ENCODE measurements around the gene ARL2BP. TPM values are rescaled to one million over a fixed set of nuclear protein-coding genes. Genes with fewer than 3 reads are reported as not detected.
A peak's percentile ranks its signal among the peaks of the same experiment; 100 is the strongest.
"Not testable (repeated sequence)": the region's sequence is repeated elsewhere in the genome, so short reads cannot be mapped to it uniquely, and the experiment has no call there.

ARL2BP gene
- polyA plus RNA-seq (2013, experiment 1 of 2) = 71.3 TPM
- polyA plus RNA-seq (2013, experiment 2 of 2) = 71.8 TPM

DNA sequence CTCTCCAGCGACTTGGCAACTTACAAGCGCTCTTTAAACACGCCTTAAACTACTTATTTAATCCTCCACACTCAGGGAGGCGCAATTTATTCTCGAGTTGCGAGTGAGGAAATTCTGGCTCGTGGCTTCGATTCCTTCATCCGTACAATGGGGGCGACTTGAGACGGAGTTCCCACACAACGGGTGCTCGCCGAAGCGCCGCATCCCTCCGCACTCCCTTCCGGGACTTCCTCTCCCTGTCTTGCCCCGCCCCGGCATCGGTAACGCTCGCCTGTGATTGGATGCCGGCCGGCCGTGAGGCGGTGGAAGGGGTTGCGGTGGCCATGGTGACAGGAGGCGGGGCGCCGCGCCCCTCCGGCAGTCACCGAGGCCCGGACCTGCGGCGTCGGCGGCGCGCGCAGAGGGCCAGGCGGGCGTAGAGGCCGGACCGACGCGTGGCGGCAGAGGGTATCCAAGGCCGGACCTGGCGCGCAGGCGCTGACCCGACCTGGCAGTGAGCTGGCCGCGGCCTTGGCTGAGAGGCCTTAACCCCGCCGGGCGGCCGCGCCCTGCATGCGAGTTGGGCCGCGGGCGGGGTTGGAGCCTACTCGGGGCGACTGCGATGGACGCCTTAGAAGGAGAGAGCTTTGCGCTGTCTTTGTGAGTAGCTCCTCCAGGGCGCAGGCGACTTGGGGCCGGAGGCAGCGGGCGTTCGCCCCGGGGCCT, at the start of gene ARL2BP:
TSS of gene ARL2BP (plus strand) at position 493 of the 705 bp plus-strand sequence. CDS start at position 602, 109 bp downstream.
- H3K4me1 ChIP-seq (ENCODE audit: control insufficient read depth, insufficient read depth, low read length, poor library complexity, severe bottlenecking) = peaks cover 6% of the 10 kb centered on the region
- H3K4me3 ChIP-seq (ENCODE audit: extremely low read depth, insufficient read depth, low read length, poor library complexity, severe bottlenecking) = peak within 1 kb of the TSS; percentile 81
- peak within 1 kb of the TSS; percentile 86 for H3K27ac ChIP-seq (ENCODE audit: low read depth, low read length, severe bottlenecking)
- 0 to 1% methylated on average over 41 to 53 of the region's 77 CpGs for WGBS, 2 experiments (ENCODE audit: insufficient coverage in 2 of 2)
- peaks cover 45% of the 10 kb centered on the region for H3K36me3 ChIP-seq (ENCODE audit: control insufficient read depth, insufficient read depth, low read length)
- no peaks in the 10 kb centered on the region for H3K9me3 ChIP-seq (ENCODE audit: control insufficient read depth, low read length)

DNA sequence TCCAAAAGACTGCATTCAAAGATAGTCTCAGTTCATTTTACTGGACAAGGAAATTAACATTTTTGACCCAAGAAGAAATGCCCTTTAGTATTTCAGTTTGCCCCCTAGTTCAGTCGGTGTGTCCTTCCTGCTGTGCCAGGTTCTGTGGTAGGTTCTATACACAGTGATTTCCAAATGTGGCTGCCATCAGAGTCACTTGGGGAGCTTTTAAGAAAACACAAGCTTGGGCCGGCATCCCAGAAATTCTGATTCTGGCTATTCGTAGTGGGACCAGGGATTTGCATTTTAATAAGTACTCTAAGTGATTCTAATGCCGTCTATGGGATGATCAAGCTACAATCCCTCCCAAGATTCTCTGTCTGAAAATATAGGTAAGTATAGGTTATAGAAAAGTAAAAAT, 48.8 kb upstream of the ARL2BP start:
- peaks cover 25% of the 10 kb centered on the region for H3K36me3 ChIP-seq (ENCODE audit: control insufficient read depth, insufficient read depth, low read length)
- no peaks in the 10 kb centered on the region for H3K9me3 ChIP-seq (ENCODE audit: control insufficient read depth, low read length)
- H3K4me1 ChIP-seq (ENCODE audit: control insufficient read depth, insufficient read depth, low read length, poor library complexity, severe bottlenecking) = peaks cover 47% of the 10 kb centered on the region
- WGBS, 2 experiments (ENCODE audit: insufficient coverage in 2 of 2) = 80 to 92% methylated on average over 1 to 2 of the region's 4 CpGs
- H3K27ac ChIP-seq (ENCODE audit: low read depth, low read length, severe bottlenecking) = no peak overlapping the region
- H3K4me3 ChIP-seq (ENCODE audit: extremely low read depth, insufficient read depth, low read length, poor library complexity, severe bottlenecking) = no peak overlapping the region

DNA sequence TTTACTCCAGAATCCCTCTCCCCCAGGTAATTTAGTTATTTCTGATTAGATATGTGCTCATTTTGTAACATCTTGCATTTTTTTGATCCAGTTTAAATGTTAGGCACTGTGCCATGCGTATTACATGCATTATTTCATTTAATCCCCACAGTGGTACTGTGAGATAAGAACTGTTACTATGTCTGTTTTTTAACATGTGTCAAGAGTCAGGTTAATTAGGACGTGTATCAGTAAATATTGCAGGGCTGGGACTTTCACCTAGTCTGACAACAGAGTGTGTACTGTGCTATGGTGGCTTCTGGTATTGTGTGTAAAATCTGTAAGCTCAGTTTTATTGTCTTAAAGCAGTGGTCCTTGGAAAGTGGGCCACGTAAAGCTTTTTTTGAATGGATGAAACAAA, 48.3 kb upstream of the ARL2BP start:
- Histone ChIP-seq H3K4me3 (ENCODE audit: extremely low read depth, insufficient read depth, low read length, poor library complexity, severe bottlenecking) (no peak overlapping the region), H3K4me1 (ENCODE audit: control insufficient read depth, insufficient read depth, low read length, poor library complexity, severe bottlenecking) (peaks cover 42% of the 10 kb centered on the region), H3K27ac (ENCODE audit: low read depth, low read length, severe bottlenecking) (no peak overlapping the region), H3K9me3 (ENCODE audit: control insufficient read depth, low read length) (no peaks in the 10 kb centered on the region), H3K36me3 (ENCODE audit: control insufficient read depth, insufficient read depth, low read length) (peaks cover 25% of the 10 kb centered on the region)
- 74 to 83% methylated on average over 1 to 2 of the region's 3 CpGs for WGBS, 2 experiments (ENCODE audit: insufficient coverage in 2 of 2)

DNA sequence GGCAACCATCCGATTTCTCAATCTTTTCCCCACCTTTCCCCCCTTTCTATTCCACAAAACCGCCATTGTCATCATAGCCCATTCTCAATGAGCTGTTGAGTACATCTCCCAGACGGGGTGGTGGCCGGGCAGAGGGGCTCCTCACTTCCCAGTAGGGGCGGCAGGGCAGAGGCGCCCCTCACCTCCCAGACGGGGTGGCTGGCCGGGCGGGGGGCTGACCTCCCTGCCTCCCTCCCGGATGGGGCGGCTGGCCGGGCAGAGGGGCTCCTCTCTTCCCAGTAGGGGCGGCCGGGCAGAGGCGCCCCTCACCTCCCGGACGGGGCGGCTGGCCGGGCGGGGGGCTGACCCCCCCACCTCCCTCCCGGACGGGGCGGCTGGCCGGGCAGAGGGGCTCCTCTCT, 44.7 kb upstream of the ARL2BP start:
- H3K9me3 ChIP-seq (ENCODE audit: control insufficient read depth, low read length); H3K27ac ChIP-seq (ENCODE audit: low read depth, low read length, severe bottlenecking); H3K4me3 ChIP-seq (ENCODE audit: extremely low read depth, insufficient read depth, low read length, poor library complexity, severe bottlenecking): not testable (repeated sequence)
- Histone ChIP-seq H3K4me1 (ENCODE audit: control insufficient read depth, insufficient read depth, low read length, poor library complexity, severe bottlenecking) (peaks cover 13% of the 10 kb centered on the region), H3K36me3 (ENCODE audit: control insufficient read depth, insufficient read depth, low read length) (peaks cover 37% of the 10 kb centered on the region)
- 100% methylated on average over 3 of the region's 24 CpGs; no CpG with 5 or more reads in 1 of the 2 experiments for WGBS, 2 experiments (ENCODE audit: insufficient coverage in 2 of 2)

DNA sequence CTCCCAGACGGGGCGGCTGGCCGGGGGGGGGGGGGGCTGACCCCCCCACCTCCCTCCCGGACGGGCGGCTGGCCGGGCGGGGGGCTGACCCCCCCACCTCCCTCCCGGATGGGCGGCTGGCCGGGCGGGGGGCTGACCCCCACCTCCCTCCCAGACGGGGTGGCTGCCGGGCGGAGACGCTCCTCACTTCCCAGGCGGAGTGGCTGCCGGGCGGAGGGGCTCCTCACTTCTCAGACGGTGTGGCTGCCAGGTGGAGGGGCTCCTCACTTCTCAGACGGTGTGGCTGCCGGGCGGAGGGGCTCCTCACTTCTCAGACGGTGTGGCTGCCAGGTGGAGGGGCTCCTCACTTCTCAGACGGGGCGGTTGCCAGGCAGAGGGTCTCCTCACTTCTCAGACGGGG, 44.1 kb upstream of the ARL2BP start:
- H3K4me1 ChIP-seq (ENCODE audit: control insufficient read depth, insufficient read depth, low read length, poor library complexity, severe bottlenecking) = peaks cover 11% of the 10 kb centered on the region
- H3K27ac ChIP-seq (ENCODE audit: low read depth, low read length, severe bottlenecking); H3K4me3 ChIP-seq (ENCODE audit: extremely low read depth, insufficient read depth, low read length, poor library complexity, severe bottlenecking); H3K9me3 ChIP-seq (ENCODE audit: control insufficient read depth, low read length): not testable (repeated sequence)
- peaks cover 42% of the 10 kb centered on the region for H3K36me3 ChIP-seq (ENCODE audit: control insufficient read depth, insufficient read depth, low read length)
- WGBS, 2 experiments (ENCODE audit: insufficient coverage in 2 of 2) = 100% methylated on average over 8 of the region's 27 CpGs; no CpG with 5 or more reads in 1 of the 2 experiments

DNA sequence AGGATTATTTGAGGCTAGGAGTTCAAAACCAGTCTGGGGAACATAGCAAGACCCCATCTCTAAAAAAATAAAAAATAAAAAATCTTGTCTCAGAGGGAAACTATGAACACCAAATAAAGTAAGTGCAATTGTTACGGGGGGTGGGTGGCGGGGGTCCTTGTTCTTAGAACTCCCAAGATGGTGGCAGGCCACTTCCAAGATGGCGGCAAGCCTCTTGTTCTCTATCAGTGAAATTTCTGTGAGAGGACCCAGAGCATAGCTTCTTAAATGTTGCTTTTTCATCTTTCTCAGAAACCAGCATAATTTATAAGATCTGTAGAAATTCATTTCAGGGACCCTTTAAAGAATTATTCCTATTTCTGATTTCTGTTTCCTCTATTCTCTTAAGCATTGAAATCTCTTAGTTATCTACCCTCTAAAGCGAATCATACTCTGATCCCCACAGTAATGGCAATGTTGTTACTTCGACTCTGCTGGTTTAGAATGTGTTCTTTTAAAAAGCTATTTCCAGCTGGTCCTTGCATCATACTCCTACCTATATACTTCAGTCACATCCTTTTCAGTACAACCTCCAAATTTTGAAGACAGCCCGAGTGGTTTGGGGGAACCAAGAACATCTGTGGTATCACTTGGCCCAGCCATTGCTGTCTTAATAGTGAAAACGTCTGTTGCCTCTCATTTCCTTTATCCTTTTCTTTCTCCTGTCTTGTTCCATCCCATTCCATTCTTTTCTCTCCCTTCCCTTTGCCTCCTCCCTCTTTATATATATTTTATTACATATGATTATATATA, 42.8 kb upstream of the ARL2BP start:
- peaks cover under 1% of the 10 kb centered on the region for H3K4me1 ChIP-seq (ENCODE audit: control insufficient read depth, insufficient read depth, low read length, poor library complexity, severe bottlenecking)
- H3K9me3 ChIP-seq (ENCODE audit: control insufficient read depth, low read length) = no peaks in the 10 kb centered on the region
- peaks cover 51% of the 10 kb centered on the region for H3K36me3 ChIP-seq (ENCODE audit: control insufficient read depth, insufficient read depth, low read length)
- WGBS, 2 experiments (ENCODE audit: insufficient coverage in 2 of 2) = 90 to 98% methylated on average over 2 to 4 of the region's 7 CpGs
- H3K4me3 ChIP-seq (ENCODE audit: extremely low read depth, insufficient read depth, low read length, poor library complexity, severe bottlenecking) = no peak overlapping the region
- no peak overlapping the region for H3K27ac ChIP-seq (ENCODE audit: low read depth, low read length, severe bottlenecking)

DNA sequence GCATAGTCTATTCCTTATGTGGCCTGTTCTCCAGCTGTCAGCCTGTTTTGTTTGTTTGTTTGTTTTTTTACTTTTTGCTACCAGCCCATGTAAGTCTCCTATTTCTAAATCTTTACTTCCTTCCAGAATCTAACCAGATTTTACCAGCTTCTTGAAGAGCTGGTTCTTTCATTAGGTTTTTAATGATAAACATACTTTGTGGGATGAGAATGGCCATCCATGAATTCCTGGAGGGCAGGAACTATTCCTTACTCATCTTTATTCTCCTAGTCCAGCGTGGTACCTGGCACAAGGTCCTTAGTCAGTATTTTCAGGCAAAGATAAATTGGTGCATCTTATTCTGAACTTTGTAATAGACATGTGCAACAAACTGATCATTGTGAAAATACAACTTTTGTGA, 41.6 kb upstream of the ARL2BP start:
- Histone ChIP-seq H3K27ac (ENCODE audit: low read depth, low read length, severe bottlenecking) (no peak overlapping the region), H3K36me3 (ENCODE audit: control insufficient read depth, insufficient read depth, low read length) (peaks cover 50% of the 10 kb centered on the region), H3K4me1 (ENCODE audit: control insufficient read depth, insufficient read depth, low read length, poor library complexity, severe bottlenecking) (no peaks in the 10 kb centered on the region), H3K4me3 (ENCODE audit: extremely low read depth, insufficient read depth, low read length, poor library complexity, severe bottlenecking) (no peak overlapping the region), H3K9me3 (ENCODE audit: control insufficient read depth, low read length) (no peaks in the 10 kb centered on the region)
- no CpG with 5 or more reads among the region's 1 CpG for WGBS, 2 experiments (ENCODE audit: insufficient coverage in 2 of 2)

DNA sequence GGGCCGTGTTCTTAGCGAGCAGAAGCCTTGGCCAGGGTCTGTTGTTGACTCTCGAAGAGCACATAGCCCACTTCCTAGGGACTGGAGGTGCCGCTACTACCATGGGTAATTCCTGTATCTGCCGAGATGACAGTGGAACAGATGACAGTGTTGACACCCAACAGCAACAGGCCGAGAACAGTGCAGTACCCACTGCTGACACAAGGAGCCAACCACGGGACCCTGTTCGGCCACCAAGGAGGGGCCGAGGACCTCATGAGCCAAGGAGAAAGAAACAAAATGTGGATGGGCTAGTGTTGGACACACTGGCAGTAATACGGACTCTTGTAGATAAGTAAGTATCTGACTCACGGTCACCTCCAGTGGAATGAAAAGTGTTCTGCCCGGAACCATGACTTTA, 40.4 kb upstream of the ARL2BP start:
- H3K4me1 ChIP-seq (ENCODE audit: control insufficient read depth, insufficient read depth, low read length, poor library complexity, severe bottlenecking) = no peaks in the 10 kb centered on the region
- H3K9me3 ChIP-seq (ENCODE audit: control insufficient read depth, low read length) = no peaks in the 10 kb centered on the region
- H3K4me3 ChIP-seq (ENCODE audit: extremely low read depth, insufficient read depth, low read length, poor library complexity, severe bottlenecking) = no peak overlapping the region
- H3K27ac ChIP-seq (ENCODE audit: low read depth, low read length, severe bottlenecking) = no peak overlapping the region
- WGBS, 2 experiments (ENCODE audit: insufficient coverage in 2 of 2) = 89 to 93% methylated on average over 9 to 12 of the region's 12 CpGs
- peaks cover 52% of the 10 kb centered on the region for H3K36me3 ChIP-seq (ENCODE audit: control insufficient read depth, insufficient read depth, low read length)

DNA sequence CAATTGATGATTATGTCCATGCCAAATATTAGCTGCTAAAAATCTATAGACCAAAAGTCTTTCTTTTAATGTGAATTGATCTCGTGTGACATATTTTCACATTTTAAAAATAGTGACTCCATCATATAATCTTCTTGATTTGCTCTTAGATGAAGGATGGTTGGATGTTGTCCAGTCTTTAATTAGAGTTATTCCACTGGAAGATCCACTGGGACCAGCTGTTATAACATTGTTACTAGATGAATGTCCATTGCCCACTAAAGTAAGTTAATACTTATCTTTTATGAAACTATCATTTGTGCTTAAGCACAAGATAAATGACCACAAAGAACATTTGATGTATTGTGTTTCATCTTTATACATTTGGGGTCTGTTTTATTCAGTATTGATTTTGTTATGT, 36.1 kb upstream of the ARL2BP start:
- no CpG with 5 or more reads among the region's 1 CpG for WGBS, 2 experiments (ENCODE audit: insufficient coverage in 2 of 2)
- Histone ChIP-seq H3K36me3 (ENCODE audit: control insufficient read depth, insufficient read depth, low read length) (peaks cover 90% of the 10 kb centered on the region), H3K4me1 (ENCODE audit: control insufficient read depth, insufficient read depth, low read length, poor library complexity, severe bottlenecking) (no peaks in the 10 kb centered on the region), H3K27ac (ENCODE audit: low read depth, low read length, severe bottlenecking) (no peak overlapping the region), H3K4me3 (ENCODE audit: extremely low read depth, insufficient read depth, low read length, poor library complexity, severe bottlenecking) (no peak overlapping the region), H3K9me3 (ENCODE audit: control insufficient read depth, low read length) (no peaks in the 10 kb centered on the region)

DNA sequence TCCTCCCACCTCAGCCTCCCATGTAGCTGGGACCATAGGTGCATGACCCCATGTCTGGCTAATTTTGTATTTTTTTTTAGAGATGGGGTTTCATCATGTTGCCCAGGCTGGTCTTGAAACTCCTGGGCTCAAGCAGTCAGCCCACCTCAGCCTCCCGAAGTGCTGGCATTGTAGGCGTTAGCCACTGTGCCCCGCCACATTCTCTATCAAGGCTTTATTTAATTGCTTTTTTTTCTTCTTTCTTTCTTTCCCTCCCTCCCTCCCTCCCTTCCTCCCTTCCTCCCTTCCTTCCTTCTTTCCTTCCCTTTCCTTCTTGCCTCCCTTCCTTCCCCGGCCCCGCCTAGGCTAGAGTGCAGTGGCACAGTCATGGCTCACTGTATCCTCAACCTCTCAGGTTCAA, 35.3 kb upstream of the ARL2BP start:
- peaks cover 95% of the 10 kb centered on the region for H3K36me3 ChIP-seq (ENCODE audit: control insufficient read depth, insufficient read depth, low read length)

DNA sequence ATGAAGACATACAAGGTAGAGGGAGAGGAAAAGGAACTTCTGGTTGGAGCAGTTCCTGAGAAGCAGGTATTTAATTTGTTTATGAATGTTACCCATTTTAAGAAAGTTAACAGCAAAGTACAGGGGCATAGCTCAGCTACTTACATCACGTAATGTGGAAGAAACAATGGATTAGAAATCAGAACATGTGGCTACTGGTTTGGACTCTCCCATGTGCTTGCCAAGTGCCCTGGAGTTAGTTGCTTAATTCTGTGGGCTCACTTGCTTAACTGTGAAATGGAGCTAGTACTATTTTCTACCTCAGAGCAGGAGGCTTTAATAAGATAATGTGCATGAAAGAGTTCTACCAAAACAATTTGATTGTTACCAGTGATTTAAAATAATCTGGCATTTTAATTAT, 31.6 kb upstream of the ARL2BP start:
- 100% methylated on average over 1 of the region's 1 CpG for WGBS, 2 experiments (ENCODE audit: insufficient coverage in 2 of 2)
- Histone ChIP-seq H3K4me1 (ENCODE audit: control insufficient read depth, insufficient read depth, low read length, poor library complexity, severe bottlenecking) (no peaks in the 10 kb centered on the region), H3K36me3 (ENCODE audit: control insufficient read depth, insufficient read depth, low read length) (peaks cover 97% of the 10 kb centered on the region), H3K27ac (ENCODE audit: low read depth, low read length, severe bottlenecking) (no peak overlapping the region), H3K9me3 (ENCODE audit: control insufficient read depth, low read length) (no peaks in the 10 kb centered on the region), H3K4me3 (ENCODE audit: extremely low read depth, insufficient read depth, low read length, poor library complexity, severe bottlenecking) (no peak overlapping the region)

More for the DNA sequence above, 35.3 kb upstream of the ARL2BP start:
- Histone ChIP-seq H3K4me3 (ENCODE audit: extremely low read depth, insufficient read depth, low read length, poor library complexity, severe bottlenecking) (no peak overlapping the region), H3K27ac (ENCODE audit: low read depth, low read length, severe bottlenecking) (no peak overlapping the region), H3K4me1 (ENCODE audit: control insufficient read depth, insufficient read depth, low read length, poor library complexity, severe bottlenecking) (no peaks in the 10 kb centered on the region), H3K9me3 (ENCODE audit: control insufficient read depth, low read length) (no peaks in the 10 kb centered on the region)
- 98 to 100% methylated on average over 4 to 5 of the region's 5 CpGs for WGBS, 2 experiments (ENCODE audit: insufficient coverage in 2 of 2)

Data from mesodermal cell (in vitro differentiated cells).